Activated CD4-positive, alpha-beta T cell treated with anti-CD3 and anti-CD28 coated beads for 48 hours (primary cell): ENCODE measurements around the gene DACT3.

ENCODE experiments used
- DNase-seq: peaks from one replicate; pipeline ENCODE4 v3.0.0-alpha.2; 2020

Gene DACT3

GRCh38 chr19:46661735-46662592 lies 982 bp upstream of the DACT3 start:
- peak; percentile 86 for DNase-seq

GRCh38 chr19:46660551-46661019 lies 397 bp downstream of the DACT3 start:
- DNase-seq = peak; percentile 31

GRCh38 chr19:46660008-46660517 lies 919 bp downstream of the DACT3 start:
- DNase-seq = no peak

GRCh38 chr19:46659151-46660007 lies 1.6 kb downstream of the DACT3 start:
- no peak for DNase-seq

- peak; percentile 43 for DNase-seq
Measured at GRCh38 chr19:46656541-46656940, 4.4 kb downstream of the DACT3 start.

GRCh38 chr19:46654621-46655152 lies 6.3 kb downstream of the DACT3 start:
- DNase-seq = no peak

GRCh38 chr19:46650445-46650844 lies 10.5 kb downstream of the DACT3 start:
- DNase-seq = no peak

- DNase-seq = no peak
Measured at GRCh38 chr19:46648961-46649960, 11.7 kb downstream of the DACT3 start.

GRCh38 chr19:46648060-46648960 lies 12.7 kb downstream of the DACT3 start:
- no peak for DNase-seq

- no peak for DNase-seq
Measured at GRCh38 chr19:46646402-46646801, 14.6 kb downstream of the DACT3 start.

- no peak for DNase-seq
Measured at GRCh38 chr19:46644720-46645119, 16.3 kb downstream of the DACT3 start.

- DNase-seq = no peak
Measured at GRCh38 chr19:46640656-46641055, 20.3 kb downstream of the DACT3 start.

GRCh38 chr19:46639358-46640182 lies 21.4 kb downstream of the DACT3 start:
- peak; percentile 50 for DNase-seq

- peak; percentile 60 for DNase-seq
Measured at GRCh38 chr19:46637224-46637623, 23.8 kb downstream of the DACT3 start.

GRCh38 chr19:46635920-46636761 lies 24.8 kb downstream of the DACT3 start, which contains the start of gene GNG8:
Gene GNG8, minus strand, starts transcription at chr19:46636202. Its CDS starts 1,520 bp downstream, at chr19:46634682.
- DNase-seq = peak; percentile 43

GRCh38 chr19:46634656-46635218 lies 26.2 kb downstream of the DACT3 start:
- DNase-seq = no peak

- peak; percentile 99 for DNase-seq
Measured at GRCh38 chr19:46634045-46634655, 26.8 kb downstream of the DACT3 start.

GRCh38 chr19:46633130-46633529 lies 27.9 kb downstream of the DACT3 start:
- no peak for DNase-seq
